Peyer's patch (tissue), 4 donors: ENCODE data around the gene SOBP. TPM values are rescaled to one million over a fixed set of nuclear protein-coding genes. Genes with fewer than 3 reads are reported as not detected.

Source experiments
- DNase-seq, 3 donors: peaks; one replicate each; pipeline ENCODE4 v3.0.0-alpha.2; 2017 to 2019
- H3K27ac ChIP-seq, 4 donors: fragments of 200-600 bp; sonication (generic); one replicate each; pipeline ENCODE4 v1.5.1; 2016 to 2019
- H3K27me3 ChIP-seq, 2 donors: fragments of 200-600 bp; sonication (generic); one replicate each; pipeline ENCODE4 v1.5.1; 2019
- H3K36me3 ChIP-seq, 3 donors: fragments of 200-600 bp; sonication (generic); one replicate each; pipeline ENCODE4 v1.5.1; 2016 to 2019
- H3K4me1 ChIP-seq, 4 donors: fragments of 200-600 bp; sonication (generic); one replicate each; pipeline ENCODE4 v1.5.1; 2016 to 2019
- H3K4me3 ChIP-seq, 4 donors: fragments of 200-600 bp; sonication (generic); 1 replicate in 3 of 4; 2 replicates in 1 of 4; pipeline ENCODE4 v1.5.1; 2016 to 2019; ENCODE audit warnings: mild to moderate bottlenecking in 1 of 4
- H3K9me3 ChIP-seq, 4 donors: fragments of 200-600 bp; sonication (generic); one replicate each; pipeline ENCODE4 v1.5.1; 2016 to 2019; ENCODE audit warnings: mild to moderate bottlenecking in 1 of 4
- CTCF ChIP-seq, 6 experiments: fragments of 450-650 bp in 4 of 6; fragments of 200-600 bp in 2 of 6; sonication (generic) in 1 of 6; IDR thresholded peaks; one replicate each; pipeline ENCODE4 v1.5.1; 2017 to 2019; ENCODE audit warnings: antibody characterized with exemption in 6 of 6, mild to moderate bottlenecking in 3 of 6, moderate library complexity in 1 of 6
- POLR2A ChIP-seq, 2 donors: fragments of 450-650 bp; IDR thresholded peaks; one replicate each; pipeline ENCODE4 v1.5.1; 2017; ENCODE audit warnings: antibody characterized with exemption in 2 of 2, mild to moderate bottlenecking in 2 of 2, moderate library complexity in 2 of 2
- total RNA-seq, 4 donors: library from RNA; depleted of rRNA; stranded (reverse); fragments of >200 nt; gene quantifications; one replicate each; pipeline ENCODE4 v1.1.0, GENCODE V29; 2016

SOBP gene
- total RNA-seq, 4 donors from 2014 or later = 0.35 to 13.2 (median 1.8) TPM

- TF ChIP-seq CTCF (IDR thresholded peaks at IDR 0.05) (no peak), POLR2A (IDR thresholded peaks at IDR 0.05) (no peak)
- H3K4me1 ChIP-seq = no peaks in the 10 kb centered on the region
- no peaks in the 10 kb centered on the region for H3K27me3 ChIP-seq
- H3K4me3 ChIP-seq = no peak overlapping the region
- H3K9me3 ChIP-seq = peaks cover 0 to 13% (median 6%) of the 10 kb centered on the region in 4 donors
- H3K36me3 ChIP-seq = no peaks in the 10 kb centered on the region
- DNase-seq = no peak
- H3K27ac ChIP-seq = no peak overlapping the region
Measured at GRCh38 chr6:107444277-107444676, 45.6 kb upstream of the SOBP start.

DNA sequence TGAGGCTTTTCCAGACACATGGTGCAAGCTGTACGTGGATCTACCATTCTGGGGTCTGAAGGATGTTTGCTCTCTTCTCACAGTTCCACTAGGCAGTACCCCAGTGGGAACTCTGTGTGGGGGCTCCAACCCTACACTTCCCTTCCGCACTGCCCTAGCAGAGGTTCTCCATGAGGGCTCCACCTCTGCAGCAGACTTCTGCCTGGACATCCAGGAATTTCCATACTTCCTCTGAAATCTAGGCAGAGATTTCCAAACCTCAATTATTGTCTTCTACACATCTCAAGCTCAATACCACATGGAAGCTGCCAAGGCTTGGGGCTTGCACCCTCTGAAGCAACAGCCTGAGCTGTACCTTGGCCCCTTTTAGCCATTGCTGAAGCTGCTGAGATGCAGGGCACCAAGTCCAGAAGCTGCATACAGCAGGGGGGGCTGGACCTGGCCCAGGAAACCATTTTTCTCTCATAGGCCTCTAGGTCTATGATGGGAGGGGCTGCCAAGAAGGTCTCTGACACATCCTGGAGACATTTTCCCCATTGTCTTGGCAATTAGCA lies 42.2 kb upstream of the SOBP start:
- no peak overlapping the region for H3K27ac ChIP-seq
- H3K36me3 ChIP-seq = no peaks in the 10 kb centered on the region
- no peaks in the 10 kb centered on the region for H3K27me3 ChIP-seq
- no peaks in the 10 kb centered on the region for H3K4me1 ChIP-seq
- peaks cover 0 to 13% (median 6%) of the 10 kb centered on the region in 4 donors for H3K9me3 ChIP-seq
- TF ChIP-seq CTCF (IDR thresholded peaks at IDR 0.05) (no peak), POLR2A (IDR thresholded peaks at IDR 0.05) (no peak)
- H3K4me3 ChIP-seq = no peak overlapping the region
- DNase-seq = no peak

- Histone ChIP-seq H3K4me1 (no peaks in the 10 kb centered on the region), H3K9me3 (peaks cover 0 to 13% (median 6%) of the 10 kb centered on the region in 4 donors), H3K36me3 (no peaks in the 10 kb centered on the region), H3K4me3 (no peak overlapping the region), H3K27me3 (no peaks in the 10 kb centered on the region), H3K27ac (no peak overlapping the region)
- no peak for DNase-seq
- no peak for TF ChIP-seq POLR2A (IDR thresholded peaks at IDR 0.05)
- TF ChIP-seq CTCF (IDR thresholded peaks at IDR 0.05) = no peak
Measured at GRCh38 chr6:107448776-107449175, 41.1 kb upstream of the SOBP start.

DNA sequence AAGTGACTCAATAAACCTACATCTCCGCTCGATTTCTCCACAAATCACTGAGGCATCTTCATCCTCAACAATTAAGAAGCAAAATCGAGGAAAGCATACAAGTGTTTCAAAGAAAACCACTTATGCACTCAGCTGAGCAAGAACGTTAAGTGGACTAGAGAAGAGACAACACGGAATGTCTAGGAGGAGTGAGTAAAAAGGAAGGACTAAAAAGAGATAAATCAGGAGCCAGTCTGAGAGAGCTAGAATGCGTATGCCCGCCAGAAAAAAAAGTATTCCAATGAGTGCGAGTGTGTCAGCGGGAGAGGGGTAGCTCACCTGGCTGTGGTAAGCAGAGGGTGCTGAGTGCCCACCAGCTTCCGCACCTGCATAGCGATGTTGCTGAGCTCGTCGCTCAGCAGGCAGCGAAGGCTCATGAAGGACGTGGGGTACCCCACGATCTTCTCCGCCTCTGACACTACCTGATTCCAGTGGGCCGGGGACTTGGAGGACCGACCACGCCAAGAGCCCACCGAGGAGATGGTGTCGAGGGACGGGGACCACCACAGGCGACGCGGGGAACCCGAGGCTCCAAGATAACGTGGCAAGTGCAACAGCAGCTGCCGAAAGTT lies 31.1 kb upstream of the SOBP start:
- Histone ChIP-seq H3K36me3 (no peaks in the 10 kb centered on the region), H3K27me3 (no peaks in the 10 kb centered on the region), H3K4me3 (peak overlapping the region; percentile 84 to 95 (median 90)), H3K27ac (peak overlapping the region; percentile 88 to 92 (median 91)), H3K4me1 (peaks cover 0 to 10% (median 1%) of the 10 kb centered on the region in 4 donors), H3K9me3 (no peaks in the 10 kb centered on the region)
- no peak for TF ChIP-seq POLR2A (IDR thresholded peaks at IDR 0.05)
- no peak for TF ChIP-seq CTCF (IDR thresholded peaks at IDR 0.05)
- DNase-seq = peak in 1 of 3 donors; percentile 51

DNA sequence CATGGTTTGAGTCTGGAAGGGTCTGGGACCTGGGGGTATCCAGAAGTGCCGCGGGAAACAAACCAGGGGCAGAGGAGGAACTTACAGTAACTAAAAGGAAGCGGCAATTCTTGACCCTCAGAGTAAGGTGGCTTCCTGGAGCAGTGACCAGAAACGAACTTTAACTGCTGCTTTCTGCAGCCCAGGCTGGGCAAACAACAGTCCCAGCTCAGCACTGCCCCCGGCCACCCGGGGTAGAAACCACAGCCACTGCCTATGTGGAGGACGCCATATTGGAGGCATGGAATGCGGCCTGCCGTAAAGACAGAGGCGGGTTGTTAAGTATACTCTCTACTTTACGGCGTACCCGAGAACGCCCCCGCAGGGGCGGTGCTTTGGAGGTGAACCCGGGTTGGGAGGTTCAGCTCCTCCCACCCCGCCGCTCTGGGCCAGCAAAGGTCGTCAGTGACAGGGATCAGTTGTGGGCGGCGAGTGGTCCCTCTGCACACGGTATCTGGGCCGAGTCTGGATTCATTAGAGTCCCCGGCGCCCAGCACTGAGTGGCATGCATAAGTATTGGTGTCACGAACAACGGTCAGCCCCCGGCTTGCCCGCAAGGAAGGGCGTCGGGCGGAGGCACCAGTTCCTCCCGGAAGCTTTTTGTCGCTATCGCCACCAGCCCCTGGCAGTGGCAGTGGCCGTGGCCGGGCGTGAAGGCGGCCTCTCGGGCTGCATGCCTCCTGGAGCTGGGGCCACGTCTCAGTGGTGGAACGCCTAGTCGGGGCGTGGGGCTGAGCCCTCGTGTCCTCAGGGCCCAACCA lies 30.4 kb upstream of the SOBP start, which contains the start of gene PDSS2:
TSS of gene PDSS2 (minus strand) at position 282 of the 800 bp plus-strand sequence. CDS start at position 3, 279 bp downstream.
- peak; percentile 91 to 93 for TF ChIP-seq POLR2A (IDR thresholded peaks at IDR 0.05)
- peak in 4 of 6 experiments; percentile 27 to 56 (median 52) for TF ChIP-seq CTCF (IDR thresholded peaks at IDR 0.05)
- Histone ChIP-seq H3K4me3 (peak within 1 kb of the TSS; percentile 84 to 95 (median 90)), H3K9me3 (no peaks in the 10 kb centered on the region), H3K27me3 (no peaks in the 10 kb centered on the region), H3K4me1 (peaks cover 0 to 10% (median 1%) of the 10 kb centered on the region in 4 donors), H3K27ac (peak within 1 kb of the TSS; percentile 88 to 92 (median 91)), H3K36me3 (no peaks in the 10 kb centered on the region)
- peak; percentile 98 to 100 (median 100) for DNase-seq
